Suprapubic skin (tissue), 4 donors: ENCODE measurements around the gene CMSS1.

Source experiments
- POLR2A ChIP-seq, 2 donors: fragments of 450-650 bp; IDR thresholded peaks; one replicate each; pipeline ENCODE4 v1.6.1; 2017; ENCODE audit warnings: antibody characterized with exemption in 2 of 2, mild to moderate bottlenecking in 2 of 2, moderate library complexity in 2 of 2
- POLR2AphosphoS5 ChIP-seq, 3 donors: sonication (generic); formaldehyde crosslinking; IDR thresholded peaks; one replicate each; pipeline ENCODE4 v1.6.1; 2017; ENCODE audit warnings: antibody characterized with exemption in 3 of 3
- TF ChIP-seq, protein P1 (sequence below), 2 donors: fragments of 200-600 bp in 1 of 2; fragments of 450-650 bp in 1 of 2; sonication (generic) in 1 of 2; IDR thresholded peaks; one replicate each; pipeline ENCODE4 v1.5.1; 2016 to 2019; ENCODE audit warnings: antibody characterized with exemption in 2 of 2, mild to moderate bottlenecking in 1 of 2, moderate library complexity in 1 of 2

- TF ChIP-seq, protein P1, sequence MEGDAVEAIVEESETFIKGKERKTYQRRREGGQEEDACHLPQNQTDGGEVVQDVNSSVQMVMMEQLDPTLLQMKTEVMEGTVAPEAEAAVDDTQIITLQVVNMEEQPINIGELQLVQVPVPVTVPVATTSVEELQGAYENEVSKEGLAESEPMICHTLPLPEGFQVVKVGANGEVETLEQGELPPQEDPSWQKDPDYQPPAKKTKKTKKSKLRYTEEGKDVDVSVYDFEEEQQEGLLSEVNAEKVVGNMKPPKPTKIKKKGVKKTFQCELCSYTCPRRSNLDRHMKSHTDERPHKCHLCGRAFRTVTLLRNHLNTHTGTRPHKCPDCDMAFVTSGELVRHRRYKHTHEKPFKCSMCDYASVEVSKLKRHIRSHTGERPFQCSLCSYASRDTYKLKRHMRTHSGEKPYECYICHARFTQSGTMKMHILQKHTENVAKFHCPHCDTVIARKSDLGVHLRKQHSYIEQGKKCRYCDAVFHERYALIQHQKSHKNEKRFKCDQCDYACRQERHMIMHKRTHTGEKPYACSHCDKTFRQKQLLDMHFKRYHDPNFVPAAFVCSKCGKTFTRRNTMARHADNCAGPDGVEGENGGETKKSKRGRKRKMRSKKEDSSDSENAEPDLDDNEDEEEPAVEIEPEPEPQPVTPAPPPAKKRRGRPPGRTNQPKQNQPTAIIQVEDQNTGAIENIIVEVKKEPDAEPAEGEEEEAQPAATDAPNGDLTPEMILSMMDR (IDR thresholded peaks at IDR 0.05), result no peak
- TF ChIP-seq POLR2AphosphoS5 (IDR thresholded peaks at IDR 0.05) (no peak), POLR2A (IDR thresholded peaks at IDR 0.05) (no peak)
Measured at GRCh38 chr3:100044369-100044768, 226.7 kb downstream of the CMSS1 start.
